ENCODE results near the gene ODAD4. TPM values are rescaled to one million over a fixed set of nuclear protein-coding genes. Genes with fewer than 3 reads are reported as not detected.

ODAD4 gene
- total and polyA plus RNA-seq, 2 of the 4 experiments (the other 2 are of a cell fraction): 0.38 to 0.54 TPM

- TF ChIP-seq RFX5 (IDR thresholded peaks at IDR 0.05; ENCODE audit: low read depth, low read length) (no peak), NFE2L2 (IDR thresholded peaks at IDR 0.05; ENCODE audit: low read depth, low read length) (no peak), SMC3 (IDR thresholded peaks at IDR 0.05; ENCODE audit: low read depth, low read length) (no peak), MAFK (IDR thresholded peaks at IDR 0.05; ENCODE audit: low read depth, low read length) (peak; percentile 47), CEBPB (IDR thresholded peaks at IDR 0.05; ENCODE audit: low read depth, low read length) (no peak)
- Histone ChIP-seq H3K9me1 (ENCODE audit: insufficient read depth, low read length) (peaks cover 28% of the 10 kb centered on the region), H4K91ac (ENCODE audit: insufficient read depth, low read depth, low read length) (no peak overlapping the region), H3K18ac (ENCODE audit: low read depth, low read length) (no peak overlapping the region), H2BK15ac (ENCODE audit: low read depth, low read length) (no peak overlapping the region), H3K9ac (ENCODE audit: low read depth, low read length) (no peak overlapping the region), H4K20me1 (ENCODE audit: insufficient read depth, low read length) (peaks cover 59% of the 10 kb centered on the region), H3K4ac (ENCODE audit: low read depth, low read length) (no peak overlapping the region), H2BK20ac (ENCODE audit: low read depth, low read length) (no peak overlapping the region), H3K56ac (ENCODE audit: extremely low read depth, insufficient read depth, low read length) (no peak overlapping the region), H4K5ac (ENCODE audit: low read depth, low read length) (no peak overlapping the region), H3K4me1 (ENCODE audit: control insufficient read depth, insufficient read depth, low read length) (peaks cover 18% of the 10 kb centered on the region), H3K23ac (ENCODE audit: low read depth, low read length) (no peak overlapping the region), H4K8ac (ENCODE audit: low read depth in 2 of 2, low read length in 2 of 2) (no peak overlapping the region), H3K27ac (ENCODE audit: insufficient read depth, low read length) (no peak overlapping the region), H3K36me3 (ENCODE audit: control insufficient read depth, insufficient read depth, low read length) (peaks cover 73% of the 10 kb centered on the region), H2AK5ac (ENCODE audit: low read depth, low read length) (no peak overlapping the region), H3K79me1 (ENCODE audit: low read depth in 1 of 2, low read length in 2 of 2) (peaks cover 28 to 79% of the 10 kb centered on the region in 2 experiments), H3K27me3 (ENCODE audit: control insufficient read depth, insufficient read depth, low read length) (no peaks in the 10 kb centered on the region), H3K9me3 (ENCODE audit: control insufficient read depth, insufficient read depth, low read length) (no peaks in the 10 kb centered on the region), H2BK5ac (ENCODE audit: low read depth, low read length, poor library complexity, severe bottlenecking) (no peak overlapping the region), H2BK120ac (ENCODE audit: low read depth, low read length) (no peak overlapping the region), H3K4me2 (ENCODE audit: low read depth, low read length) (no peak overlapping the region), H3K14ac (replicated peaks; ENCODE audit: low read depth, low read length) (no peak overlapping the region), H2AFZ (replicated peaks; ENCODE audit: low read length, poor library complexity) (no peak overlapping the region), H3K4me3 (ENCODE audit: insufficient read depth, low read depth, low read length) (no peak overlapping the region), H2AK9ac (replicated peaks; ENCODE audit: low read depth, low read length, poor library complexity) (no peak overlapping the region)
- BruUV-seq (replicated peaks): no TSS peak
- intact Hi-C loops (cut with micrococcal nuclease) (no loop called here), dilution Hi-C loops (cut with HindIII; ENCODE audit: low sequenced_read_pairs, unreplicated experiment) (no loop called here), in situ Hi-C loops (cut with MboI; ENCODE audit: low sequenced_read_pairs) (no loop called here)
- no peak for ATAC-seq (ENCODE audit: low read depth)
- no CpG with 5 or more reads among the region's 3 CpGs for WGBS, 2 experiments (ENCODE audit: extremely low coverage in 2 of 2, insufficient read length in 1 of 2)
- DNase-seq: no peak
- POLR2A ChIA-PET (ENCODE audit: unreplicated experiment): no interaction called here
- CTCF ChIA-PET: interaction anchor here (0.6 kb wide), 1 partner anchor 55 kb away, joined by 3 read pairs; no protein-coding TSS in a partner anchor
Measured at GRCh38 chr17:41893384-41893783, 37.0 kb upstream of the ODAD4 start.
